HG02840 (cell line): ENCODE results near the gene TGOLN2.

ENCODE experiments used
- ATAC-seq: cut with Tn5 transposase; IDR thresholded peaks from one replicate; pipeline ENCODE4 v1.9.1; 2021; ENCODE audit warnings: mild to moderate bottlenecking, moderate library complexity, moderate number of reproducible peaks; ENCODE audit not compliant: unreplicated experiment, low FRiP score

Gene TGOLN2

DNA sequence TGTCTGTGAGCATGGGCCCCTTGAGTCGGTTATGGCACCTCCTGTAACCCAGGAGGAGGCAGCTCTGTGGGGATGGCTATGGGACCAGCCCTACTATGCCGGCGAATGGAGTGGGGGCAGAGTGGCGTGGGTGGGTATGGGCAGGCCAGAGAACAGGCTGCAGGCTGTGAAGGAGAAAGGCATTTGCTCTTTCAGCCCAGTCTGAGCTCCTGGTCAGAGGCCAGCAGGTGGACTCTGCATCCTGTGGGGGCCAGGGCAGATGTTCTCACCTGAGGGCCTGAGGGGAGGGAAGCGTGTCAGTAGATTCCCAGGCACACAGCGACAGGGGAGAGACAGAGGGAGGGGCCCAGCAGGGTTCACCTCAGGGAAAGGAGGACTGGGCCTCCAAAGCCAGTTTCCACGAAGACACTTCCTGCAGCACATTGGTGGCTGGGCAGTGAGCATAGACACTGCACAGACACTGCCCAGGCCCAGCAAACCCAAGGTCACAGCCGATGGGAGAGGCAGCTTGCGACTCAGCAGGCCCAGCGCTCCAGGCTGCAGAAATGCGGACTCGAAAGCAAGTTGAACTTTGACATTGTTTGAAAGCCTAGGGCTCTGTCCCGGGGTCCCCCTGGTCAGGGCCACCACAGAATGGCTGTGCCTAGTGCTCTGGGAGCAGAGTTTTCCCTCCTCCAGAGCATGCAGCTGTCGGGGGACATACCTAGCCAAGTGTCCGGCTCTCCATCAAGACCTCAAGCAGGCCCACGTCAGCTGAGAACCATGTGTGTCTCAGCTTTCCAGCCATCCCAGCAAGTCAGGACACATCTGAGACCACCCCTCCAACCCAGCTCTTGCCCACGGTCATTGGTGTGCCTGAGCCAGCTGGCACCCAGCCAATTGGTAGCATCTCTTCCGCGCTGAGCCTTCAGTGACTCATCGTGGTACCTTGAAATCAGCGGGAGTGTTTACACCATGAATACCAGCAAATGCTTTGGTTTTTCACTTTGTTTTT, 53.8 kb downstream of the TGOLN2 start:
- no peak for ATAC-seq

DNA sequence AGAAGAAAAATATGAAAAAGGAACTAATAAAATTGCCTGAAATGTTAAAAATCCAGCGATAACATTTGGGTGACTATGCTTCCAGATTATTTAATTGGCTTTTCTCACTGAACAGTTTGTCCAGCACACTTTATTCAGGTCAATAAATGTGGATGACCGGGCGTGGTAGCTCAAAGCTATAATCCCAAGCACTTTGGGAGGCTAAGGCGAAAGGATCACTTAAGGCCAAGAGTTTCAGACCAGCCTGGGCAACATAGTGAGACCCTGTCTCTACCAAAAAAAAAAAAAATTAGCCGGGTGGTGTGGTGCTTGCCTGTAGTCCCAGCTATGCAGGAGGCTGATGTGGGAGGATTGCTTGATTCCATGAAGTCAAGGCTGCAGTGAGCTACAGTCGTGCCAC, 55.4 kb downstream of the TGOLN2 start:
- ATAC-seq: no peak

DNA sequence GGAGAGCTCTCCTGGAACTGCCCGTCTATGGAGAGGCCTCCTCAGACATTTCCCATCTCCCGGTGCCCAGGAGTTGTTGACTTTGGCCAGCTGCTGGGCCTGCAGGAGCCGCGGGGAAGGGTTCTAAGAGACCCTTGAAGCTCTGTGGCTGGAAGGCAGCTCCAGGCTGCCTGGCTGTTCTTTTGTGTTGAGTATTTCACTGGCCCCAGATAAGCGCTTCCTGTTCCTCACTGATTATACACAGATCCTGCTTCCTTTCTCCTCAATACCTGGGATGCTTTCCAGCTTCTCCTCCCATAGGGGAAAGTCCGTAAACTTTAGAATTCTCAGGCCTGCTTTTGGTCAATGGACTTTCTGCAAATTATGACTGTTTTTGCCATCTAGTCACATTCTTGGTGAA, 57.8 kb downstream of the TGOLN2 start:
- ATAC-seq: no peak
